ENCODE results near the gene BZW1.
A peak's percentile ranks its signal among the peaks of the same experiment; 100 is the strongest.

The BZW1 gene

DNA sequence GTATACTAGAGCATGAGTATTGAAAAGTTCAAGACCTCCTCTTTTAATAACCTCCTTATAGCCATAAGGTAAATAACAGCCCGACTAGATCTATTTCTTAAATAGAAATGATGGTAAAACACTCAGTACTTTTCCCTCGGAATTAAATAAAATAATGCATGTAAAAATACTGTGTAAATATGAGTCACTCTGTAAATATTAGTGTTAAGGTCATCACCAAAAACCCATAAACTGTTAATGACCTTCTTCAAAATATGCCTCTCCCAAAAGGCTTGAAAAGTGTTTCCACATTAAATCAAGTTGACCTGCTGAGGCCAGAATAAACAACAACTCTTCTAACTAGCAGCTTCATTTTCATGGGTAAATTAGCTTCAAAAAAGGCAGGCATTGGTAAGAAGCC lies 25.3 kb upstream of the BZW1 start:
- Histone ChIP-seq H3K9me3 (replicated peaks in 1 of 11) (no peaks in the 10 kb centered on the region), H3K4me1 (peaks cover 0 to 21% (median 0%) of the 10 kb centered on the region in 10 experiments; a peak in 6 of 20 replicates), H3K36me3 (peaks cover 0 to 26% (median 4%) of the 10 kb centered on the region in 11 experiments; a peak in 7 of 22 replicates), H3K4me2 (peak overlapping the region in 3 of 11 experiments; percentile 25 to 68 (median 48); a peak in 2 of 22 replicates), H3K4me3 (no peak overlapping the region), H3K9ac (no peak overlapping the region), H4K20me1 (no peaks in the 10 kb centered on the region), H3K27me3 (no peaks in the 10 kb centered on the region), H3K27ac (no peak overlapping the region)
- TF ChIP-seq Cebpa-rat (IDR thresholded peaks at IDR 0.05) = no peak

GRCh38 chr2:200786826-200787225 lies 24.9 kb upstream of the BZW1 start:
- H3K4me2 ChIP-seq = peak overlapping the region in 3 of 11 experiments; percentile 25 to 68 (median 48); a peak in 3 of 22 replicates
- no peak overlapping the region for H3K4me3 ChIP-seq
- peaks cover 0 to 21% (median 0%) of the 10 kb centered on the region in 10 experiments; a peak in 6 of 20 replicates for H3K4me1 ChIP-seq
- no peak for TF ChIP-seq Cebpa-rat (IDR thresholded peaks at IDR 0.05)
- no peak overlapping the region for H3K9ac ChIP-seq
- H4K20me1 ChIP-seq = no peaks in the 10 kb centered on the region
- peaks cover 0 to 24% (median 4%) of the 10 kb centered on the region in 11 experiments; a peak in 7 of 22 replicates for H3K36me3 ChIP-seq
- no peak overlapping the region; a peak in 2 of 22 replicates for H3K27ac ChIP-seq
- H3K27me3 ChIP-seq = no peaks in the 10 kb centered on the region
- no peaks in the 10 kb centered on the region for H3K9me3 ChIP-seq (replicated peaks in 1 of 11)

DNA sequence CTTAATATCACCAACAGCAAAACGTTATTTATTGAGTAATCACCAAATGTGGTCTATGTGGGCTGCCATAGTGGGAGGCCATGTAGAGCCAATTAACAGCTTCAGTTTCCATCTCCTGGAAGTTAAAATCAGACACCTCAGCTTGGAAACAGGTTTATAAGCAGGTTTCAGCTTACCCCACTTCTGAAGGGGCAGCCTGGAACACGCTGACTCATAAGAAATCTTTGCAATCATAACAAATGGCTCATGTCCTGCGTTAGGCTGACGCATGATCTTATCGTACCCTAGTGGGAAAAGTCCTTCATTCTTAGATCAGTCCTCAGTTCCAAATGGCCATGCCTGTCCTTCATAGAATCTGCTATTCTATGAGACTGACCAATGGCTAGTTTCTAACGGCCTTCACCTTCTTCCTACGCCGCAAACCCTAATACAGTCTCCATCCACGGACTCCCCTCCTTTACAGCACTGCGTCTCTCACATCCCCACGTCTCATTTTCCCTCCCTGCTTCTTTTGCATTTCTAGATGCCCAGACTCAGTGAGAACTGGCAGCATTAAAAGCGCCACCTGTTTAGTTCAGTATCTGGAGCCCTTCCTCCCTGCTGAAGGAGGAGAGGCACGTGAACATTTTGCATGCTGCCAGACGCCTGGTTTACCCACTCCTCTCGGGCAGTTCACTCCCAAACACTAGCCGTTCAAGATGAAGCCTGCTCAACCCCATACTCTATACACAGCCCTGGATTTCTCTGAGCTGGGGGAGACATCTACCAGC lies 24.2 kb upstream of the BZW1 start:
- no peak for TF ChIP-seq Cebpa-rat (IDR thresholded peaks at IDR 0.05)
- Histone ChIP-seq H4K20me1 (no peaks in the 10 kb centered on the region), H3K4me2 (peak overlapping the region in 3 of 11 experiments; percentile 25 to 68 (median 48); a peak in 3 of 22 replicates), H3K9me3 (replicated peaks in 1 of 11) (no peaks in the 10 kb centered on the region), H3K4me1 (peaks cover 0 to 21% (median 0%) of the 10 kb centered on the region in 10 experiments; a peak in 6 of 20 replicates), H3K36me3 (peaks cover 0 to 24% (median 0%) of the 10 kb centered on the region in 11 experiments; a peak in 7 of 22 replicates), H3K27me3 (no peaks in the 10 kb centered on the region), H3K4me3 (no peak overlapping the region), H3K27ac (peak overlapping the region in 1 of 11 experiments; percentile 11; a peak in 2 of 22 replicates), H3K9ac (no peak overlapping the region)

- Histone ChIP-seq H3K9ac (no peak overlapping the region), H3K36me3 (peaks cover 0 to 24% (median 3%) of the 10 kb centered on the region in 11 experiments; a peak in 7 of 22 replicates), H3K4me1 (peaks cover 0 to 21% (median 0%) of the 10 kb centered on the region in 10 experiments; a peak in 6 of 20 replicates), H3K9me3 (replicated peaks in 1 of 11) (no peaks in the 10 kb centered on the region), H3K4me2 (peak overlapping the region in 2 of 11 experiments; percentile 21 to 25; a peak in 1 of 22 replicates), H3K4me3 (no peak overlapping the region), H3K27ac (no peak overlapping the region), H4K20me1 (no peaks in the 10 kb centered on the region), H3K27me3 (no peaks in the 10 kb centered on the region)
- no peak for TF ChIP-seq Cebpa-rat (IDR thresholded peaks at IDR 0.05)
These were observed 23.5 kb upstream of the BZW1 start for GRCh38 chr2:200788121-200788718.

- Histone ChIP-seq H3K27me3 (no peaks in the 10 kb centered on the region), H3K4me1 (peaks cover 0 to 25% (median 1%) of the 10 kb centered on the region in 10 experiments; a peak in 9 of 20 replicates)
- TF ChIP-seq Cebpa-rat (IDR thresholded peaks at IDR 0.05) = no peak
These were observed 21.5 kb upstream of the BZW1 start for GRCh38 chr2:200790185-200790584.

GRCh38 chr2:200791905-200792304 lies 19.8 kb upstream of the BZW1 start:
- no peaks in the 10 kb centered on the region for H4K20me1 ChIP-seq
- H3K4me3 ChIP-seq = no peak overlapping the region
- TF ChIP-seq Cebpa-rat (IDR thresholded peaks at IDR 0.05) = no peak
- H3K36me3 ChIP-seq = peaks cover 0 to 17% (median 4%) of the 10 kb centered on the region in 11 experiments; a peak in 5 of 22 replicates
- no peak overlapping the region for H3K9ac ChIP-seq
- peaks cover 0 to 25% (median 1%) of the 10 kb centered on the region in 10 experiments; a peak in 9 of 20 replicates for H3K4me1 ChIP-seq
- no peaks in the 10 kb centered on the region for H3K27me3 ChIP-seq
- H3K27ac ChIP-seq = no peak overlapping the region
- no peaks in the 10 kb centered on the region for H3K9me3 ChIP-seq (replicated peaks in 1 of 11)
- no peak overlapping the region for H3K4me2 ChIP-seq

More at GRCh38 chr2:200790185-200790584, 21.5 kb upstream of the BZW1 start:
- H3K27ac ChIP-seq = no peak overlapping the region
- H3K9ac ChIP-seq = no peak overlapping the region
- no peaks in the 10 kb centered on the region for H4K20me1 ChIP-seq
- H3K4me3 ChIP-seq = no peak overlapping the region
- H3K9me3 ChIP-seq (replicated peaks in 1 of 11) = no peaks in the 10 kb centered on the region
- no peak overlapping the region for H3K4me2 ChIP-seq
- peaks cover 0 to 23% (median 4%) of the 10 kb centered on the region in 11 experiments; a peak in 6 of 22 replicates for H3K36me3 ChIP-seq

DNA sequence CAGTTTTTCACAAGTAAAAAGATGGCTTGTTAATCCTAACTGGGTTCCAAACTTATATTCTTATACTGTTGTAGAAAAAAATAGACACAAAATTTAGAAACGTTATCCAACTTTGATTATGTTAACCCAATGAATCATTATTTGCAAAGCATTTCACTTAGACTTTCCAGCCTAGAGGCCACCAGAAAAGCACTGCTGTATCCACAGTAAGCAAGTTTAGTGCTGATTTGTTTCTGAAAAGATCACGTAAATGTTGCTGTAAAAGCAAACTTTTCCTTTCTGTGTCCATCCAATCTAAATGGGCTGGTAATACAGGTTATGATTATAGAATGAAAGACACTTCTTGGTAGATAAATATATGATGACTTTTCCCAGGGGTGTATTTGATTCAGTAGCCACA lies 17.6 kb upstream of the BZW1 start:
- Histone ChIP-seq H3K4me2 (no peak overlapping the region), H3K9ac (no peak overlapping the region), H3K9me3 (replicated peaks in 1 of 11) (no peaks in the 10 kb centered on the region), H3K4me3 (no peak overlapping the region), H3K4me1 (peaks cover 0 to 9% (median 1%) of the 10 kb centered on the region in 10 experiments; a peak in 9 of 20 replicates), H3K27me3 (no peaks in the 10 kb centered on the region), H3K27ac (no peak overlapping the region), H3K36me3 (peaks cover 0 to 7% (median 0%) of the 10 kb centered on the region in 11 experiments; a peak in 3 of 22 replicates), H4K20me1 (no peaks in the 10 kb centered on the region)
- no peak for TF ChIP-seq Cebpa-rat (IDR thresholded peaks at IDR 0.05)

DNA sequence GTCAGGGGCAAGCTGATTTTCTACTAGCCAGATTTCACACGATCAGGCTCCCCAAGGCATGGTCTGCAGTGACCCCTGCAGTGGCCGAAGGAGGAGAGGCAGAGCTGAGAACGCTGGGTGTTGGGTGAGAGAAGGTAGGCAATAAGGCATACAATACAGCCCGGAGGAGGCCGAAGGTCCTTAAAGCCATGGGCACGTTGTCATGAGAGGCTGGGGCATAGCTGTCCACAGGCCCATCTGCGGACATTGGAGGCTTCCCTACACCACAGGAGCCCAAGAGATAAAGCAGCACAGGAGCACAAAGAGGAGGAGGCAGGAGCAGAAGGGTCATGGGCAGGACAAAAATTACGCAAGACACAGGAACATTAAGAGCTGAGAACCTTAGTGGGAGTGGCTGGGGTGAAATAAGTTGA lies 16.7 kb upstream of the BZW1 start:
- H3K4me3 ChIP-seq = no peak overlapping the region
- peak overlapping the region in 1 of 11 experiments; percentile 5; a peak in 1 of 22 replicates for H3K9ac ChIP-seq
- no peaks in the 10 kb centered on the region for H3K9me3 ChIP-seq (replicated peaks in 1 of 11)
- no peaks in the 10 kb centered on the region for H4K20me1 ChIP-seq
- peak overlapping the region in 5 of 11 experiments; percentile 18 to 61 (median 27); a peak in 8 of 22 replicates for H3K4me2 ChIP-seq
- H3K27ac ChIP-seq = no peak overlapping the region
- peaks cover 0 to 9% (median 1%) of the 10 kb centered on the region in 10 experiments; a peak in 9 of 20 replicates for H3K4me1 ChIP-seq
- no peaks in the 10 kb centered on the region for H3K27me3 ChIP-seq
- peak in 8 of 11 experiments; percentile 13 to 62 (median 38); a peak in 5 of 22 replicates for TF ChIP-seq Cebpa-rat (IDR thresholded peaks at IDR 0.05)
- H3K36me3 ChIP-seq = peaks cover 0 to 7% (median 0%) of the 10 kb centered on the region in 11 experiments; a peak in 3 of 22 replicates

- H3K36me3 ChIP-seq = peaks cover 0 to 6% (median 0%) of the 10 kb centered on the region in 11 experiments; a peak in 3 of 22 replicates
- no peak overlapping the region for H3K27ac ChIP-seq
- H3K9ac ChIP-seq = no peak overlapping the region
- H3K4me2 ChIP-seq = no peak overlapping the region
- no peak overlapping the region for H3K4me3 ChIP-seq
- no peaks in the 10 kb centered on the region for H3K27me3 ChIP-seq
- no peaks in the 10 kb centered on the region for H4K20me1 ChIP-seq
- H3K9me3 ChIP-seq (replicated peaks in 1 of 11) = peaks cover 0 to 2% (median 2%) of the 10 kb centered on the region in 11 experiments; a peak in 10 of 22 replicates
- no peak for TF ChIP-seq Cebpa-rat (IDR thresholded peaks at IDR 0.05)
- H3K4me1 ChIP-seq = peaks cover 0 to 9% (median 1%) of the 10 kb centered on the region in 10 experiments; a peak in 9 of 20 replicates
These were observed 15.1 kb upstream of the BZW1 start for GRCh38 chr2:200796561-200796960.

Data from BLaER1 treated with 17β-estradiol and CSF1 and Interleukin-3, amounts not matched to agents 10 nM and 100 nM (cell line).